HepG2 (cell line): Measurements from ENCODE around the gene GJC1. TPM values are rescaled to one million over a fixed set of nuclear protein-coding genes. Genes with fewer than 3 reads are reported as not detected.

Source experiments
- ATAC-seq: fragments of 200-7000 bp; cut with Tn5 transposase; 3 replicates; pipeline ENCODE4 v1.9.1; 2020; ENCODE audit warnings: mild to moderate bottlenecking, moderate library complexity
- BruUV-seq: library from RNA; stranded (reverse); fragments of 400-500 nt; replicated peaks from 2 replicates; lab custom pipeline; 2021; lab: Mats Ljungman, UMichigan
- CTCF ChIA-PET: fragments of 300-600 bp; formaldehyde crosslinking; extraction: SDS; loops from one replicate; lab custom pipeline; 2021; ENCODE audit warnings: low total read pairs, inconsistent platforms, low intra/inter-chr PET ratio; lab: Yijun Ruan, JAX
- POLR2A ChIA-PET: fragments of 350-600 bp; sonication (Branson Sonifier 250); formaldehyde crosslinking; loops from one replicate; lab custom pipeline; 2020; ENCODE audit warnings: antibody characterized with exemption, inconsistent platforms; lab: Yijun Ruan, JAX
- DNase-seq: peaks from one replicate; pipeline ENCODE4 v3.0.0-alpha.2; 2015; ENCODE audit warnings: low spot score
- FAIRE-seq: peaks from 3 replicates; lab custom pipeline; 2011; peaks lifted over from hg19 to GRCh38; lab: Jason Lieb, UNC
- H2AFZ ChIP-seq: one replicate; pipeline ENCODE4 v1.6.1; 2011; ENCODE audit warnings: low read length, inconsistent platforms
- H3K27ac ChIP-seq: fragments of 300-600 bp; 3 replicates; pipeline ENCODE4 v1.8.0; 2011; ENCODE audit warnings: mixed run types, mild to moderate bottlenecking, mixed read lengths, low read length, inconsistent platforms; ENCODE audit not compliant: insufficient read depth; ENCODE audit errors: extremely low read length
- H3K27me3 ChIP-seq, 2 experiments: fragments of 200-600 bp in 1 of 2; 2 replicates in 1 of 2; 3 replicates in 1 of 2; pipeline versions ENCODE4 v1.6.0 to v1.8.0; 2011; ENCODE audit warnings: low read length in 2 of 2, mild to moderate bottlenecking in 2 of 2, moderate library complexity in 2 of 2, inconsistent platforms in 1 of 2; ENCODE audit not compliant: insufficient read depth in 2 of 2, control insufficient read depth in 1 of 2
- H3K36me3 ChIP-seq, 2 experiments: fragments of 200-600 bp in 1 of 2; replicated peaks in 1 of 2; 2 replicates in 1 of 2; 3 replicates in 1 of 2; pipeline versions ENCODE4 v1.5.1 to v1.8.0; 2011; ENCODE audit warnings: low read length in 2 of 2, inconsistent platforms in 1 of 2; ENCODE audit not compliant: insufficient read depth in 2 of 2, control insufficient read depth in 1 of 2
- H3K4me1 ChIP-seq: 2 replicates; pipeline ENCODE4 v1.5.1; 2012; ENCODE audit warnings: low read length, inconsistent platforms; ENCODE audit not compliant: insufficient read depth
- H3K4me2 ChIP-seq: 2 replicates; pipeline ENCODE4 v1.6.0; 2011; ENCODE audit warnings: low read depth, low read length, inconsistent platforms
- H3K4me3 ChIP-seq, 3 experiments: fragments of 200-600 bp in 1 of 3; sonication (generic), shearing (Covaris generic) in 1 of 3; replicated peaks in 1 of 3; 2 replicates each; pipeline ENCODE4 v1.5.1; 2011 to 2016; ENCODE audit warnings: low read length in 3 of 3, inconsistent platforms in 2 of 3, low read depth in 2 of 3, mild to moderate bottlenecking in 2 of 3, control low read depth in 1 of 3, mixed read lengths in 1 of 3; ENCODE audit not compliant: insufficient read depth in 1 of 3
- H3K79me2 ChIP-seq: one replicate; pipeline ENCODE4 v1.6.1; 2011; ENCODE audit warnings: low read length, inconsistent platforms; ENCODE audit not compliant: insufficient read depth
- H3K9ac ChIP-seq: 2 replicates; pipeline ENCODE4 v1.6.0; 2011; ENCODE audit warnings: mild to moderate bottlenecking, low read depth, low read length, inconsistent platforms; ENCODE audit not compliant: insufficient read depth
- H3K9me3 ChIP-seq: 2 replicates; pipeline ENCODE4 v1.5.1; 2012; ENCODE audit warnings: mild to moderate bottlenecking, low read length
- H4K20me1 ChIP-seq: 2 replicates; pipeline ENCODE4 v1.6.0; 2011; ENCODE audit warnings: inconsistent platforms, mild to moderate bottlenecking, low read length, moderate library complexity; ENCODE audit not compliant: insufficient read depth
- ADNP ChIP-seq: sonication (generic); formaldehyde crosslinking; IDR thresholded peaks from 2 replicates; pipeline ENCODE4 v1.4.0; 2020; ENCODE audit warnings: missing genetic modification reagents
- ARNT2 ChIP-seq: sonication (generic); formaldehyde crosslinking; IDR thresholded peaks from 2 replicates; pipeline ENCODE4 v1.8.0; 2022; ENCODE audit warnings: mild to moderate bottlenecking, low read depth, missing genetic modification reagents, moderate library complexity
- CBX5 ChIP-seq: sonication (generic); formaldehyde crosslinking; IDR thresholded peaks from 2 replicates; pipeline ENCODE4 v1.4.0; 2020; ENCODE audit warnings: missing genetic modification reagents, borderline replicate concordance
- EZH2 ChIP-seq: conservative IDR thresholded peaks from 2 replicates; pipeline ENCODE4 v1.6.1; 2012; ENCODE audit warnings: mild to moderate bottlenecking, low read depth, low read length, moderate library complexity
- HMGA1 ChIP-seq: sonication (generic); formaldehyde crosslinking; conservative IDR thresholded peaks from 2 replicates; pipeline ENCODE4 v1.4.0; 2020; ENCODE audit warnings: missing genetic modification reagents
- RARA ChIP-seq: IDR thresholded peaks from 2 replicates; pipeline ENCODE4 v1.6.1; 2016; ENCODE audit warnings: missing genetic modification reagents, missing compliant biosample characterization
- TCF7L2 ChIP-seq: IDR thresholded peaks from 2 replicates; pipeline ENCODE4 v1.6.1; 2011; ENCODE audit warnings: mild to moderate bottlenecking, low read depth, low read length, moderate library complexity
- YEATS4 ChIP-seq: sonication (generic); formaldehyde crosslinking; IDR thresholded peaks from 2 replicates; pipeline ENCODE4 v1.4.0; 2020; ENCODE audit warnings: missing genetic modification reagents, borderline replicate concordance
- ZBTB26 ChIP-seq: IDR thresholded peaks from 2 replicates; pipeline ENCODE4 v1.6.1; 2016; ENCODE audit warnings: missing compliant biosample characterization, missing genetic modification reagents, borderline replicate concordance
- ZBTB38 ChIP-seq: sonication (generic); formaldehyde crosslinking; IDR thresholded peaks from 2 replicates; pipeline ENCODE4 v1.5.1; 2020; ENCODE audit warnings: mild to moderate bottlenecking, missing genetic modification reagents
- ZFX ChIP-seq: sonication (generic); formaldehyde crosslinking; IDR thresholded peaks from 2 replicates; pipeline ENCODE4 v1.4.0; 2020; ENCODE audit warnings: mild to moderate bottlenecking, low read depth, missing genetic modification reagents, moderate library complexity
- ZNF280B ChIP-seq: sonication (generic); formaldehyde crosslinking; IDR thresholded peaks from 2 replicates; pipeline ENCODE4 v1.5.0; 2020; ENCODE audit warnings: missing genetic modification reagents, mild to moderate bottlenecking, borderline replicate concordance
- ZNF431 ChIP-seq: sonication (generic); formaldehyde crosslinking; IDR thresholded peaks from 2 replicates; pipeline ENCODE4 v1.9.0; 2022; ENCODE audit warnings: missing genetic modification reagents, low read depth, mild to moderate bottlenecking, borderline replicate concordance
- WGBS: methylation state at CpG from one replicate; pipeline ENCODE4 v1.1.6; 2017; ENCODE audit warnings: low lambda C conversion rate; 5-methylcytosine and 5-hydroxymethylcytosine counted together
- in situ Hi-C: cut with HindIII; loops from 2 replicates; pipeline ENCODE4 v1.10.0; 2017; ENCODE audit warnings: low pct_unique_long_range_greater_than_20kb; ENCODE audit not compliant: extremely low pct_ligation_motif_present
- intact Hi-C: fragments of 100-400 bp; cut with micrococcal nuclease; formaldehyde crosslinking; loops from one replicate; pipeline ENCODE4 v1.10.0; 2022; ENCODE audit not compliant: unreplicated experiment
- polyA plus RNA-seq, 8 experiments: library from polyadenylated mRNA; depleted of rRNA in 3 of 8; stranded (reverse) in 7 of 8; unstranded in 1 of 8; fragments of >200 nt; fragmentation: Illumina TruSeq in 4 of 8; extraction: Trizol in 4 of 8; gene quantifications; 2 replicates each; pipeline versions ENCODE4 v1.2.1 to v1.2.3, GENCODE V29; 2011 to 2016; ENCODE audit warnings: low read depth in 4 of 8, missing spikeins in 1 of 8, mixed read lengths in 1 of 8; ENCODE audit not compliant: insufficient read depth in 1 of 8
- total RNA-seq, 5 experiments: library from RNA; depleted of rRNA; stranded (reverse); fragments of >200 nt; fragmentation: Illumina TruSeq; extraction: Trizol; gene quantifications; 2 replicates each; pipeline ENCODE4 v1.2.3, GENCODE V29; 2016; ENCODE audit warnings: low read depth in 1 of 5
- TF ChIP-seq, protein P1 (sequence below), 2 experiments: sonication (generic) in 1 of 2; formaldehyde crosslinking in 1 of 2; IDR thresholded peaks; 2 replicates each; pipeline versions ENCODE4 v1.6.1 to v1.9.0; 2014 to 2022; ENCODE audit warnings: antibody characterized with exemption in 1 of 2, borderline replicate concordance in 1 of 2, inconsistent platforms in 1 of 2, low read depth in 1 of 2, missing genetic modification reagents in 1 of 2

Gene GJC1
- total and polyA plus RNA-seq, 2 of the 13 experiments (the other 11 are each of a cell fraction or from before 2014, with no cell fraction given) = 1.7 TPM

- intact Hi-C loops (no loop called here), in situ Hi-C loops (no loop called here)
- H3K9me3 ChIP-seq = no peaks in the 10 kb centered on the region
- DNase-seq = peak; percentile 15
- H3K4me1 ChIP-seq = peaks cover 32% of the 10 kb centered on the region
- no peak overlapping the region for H2AFZ ChIP-seq
- FAIRE-seq = no peak
- no peaks in the 10 kb centered on the region for H3K79me2 ChIP-seq
- peaks cover 51 to 80% of the 10 kb centered on the region in 2 experiments for H3K36me3 ChIP-seq
- TSS peak; percentile 28 for BruUV-seq
- ATAC-seq = peak; percentile 35
- WGBS = 82% methylated on average over 12 of the region's 12 CpGs
- H4K20me1 ChIP-seq = 0 out of 2 replicates have a peak, but pooled peaks cover 4% of the 10 kb centered on the region
- peak overlapping the region; percentile 22 for H3K27ac ChIP-seq
- no peaks in the 10 kb centered on the region for H3K27me3 ChIP-seq
- no peak overlapping the region for H3K9ac ChIP-seq
- H3K4me2 ChIP-seq = no peak overlapping the region
- CTCF ChIA-PET = interaction anchor here (3.4 to 3.8 kb wide), 2 partner anchors 84 to 88 kb away, joined by 45 to 66 read pairs; no protein-coding TSS in a partner anchor
- POLR2A ChIA-PET = interaction anchor here (1.5 kb wide), 1 partner anchor 88 kb away, joined by 3 read pairs; no protein-coding TSS in a partner anchor
- no peak overlapping the region for H3K4me3 ChIP-seq
- TF ChIP-seq ZFX (peak; percentile 44; the same call in 1 of the 2 replicates), CBX5 (CRISPR knock-in tag) (no peak), ADNP (no peak), EZH2 (no peak), TCF7L2 (no peak), YEATS4 (CRISPR knock-in tag) (no peak), HMGA1 (CRISPR knock-in tag) (no peak), RARA (no peak), ZBTB26 (CRISPR knock-in tag) (no peak), ZNF280B (CRISPR knock-in tag) (no peak), ZNF431 (no peak), ARNT2 (CRISPR knock-in tag) (no peak), ZBTB38 (CRISPR knock-in tag) (0 out of 2 replicates have a peak, but pooled peaks have one; percentile 48)
- TF ChIP-seq, protein P1, sequence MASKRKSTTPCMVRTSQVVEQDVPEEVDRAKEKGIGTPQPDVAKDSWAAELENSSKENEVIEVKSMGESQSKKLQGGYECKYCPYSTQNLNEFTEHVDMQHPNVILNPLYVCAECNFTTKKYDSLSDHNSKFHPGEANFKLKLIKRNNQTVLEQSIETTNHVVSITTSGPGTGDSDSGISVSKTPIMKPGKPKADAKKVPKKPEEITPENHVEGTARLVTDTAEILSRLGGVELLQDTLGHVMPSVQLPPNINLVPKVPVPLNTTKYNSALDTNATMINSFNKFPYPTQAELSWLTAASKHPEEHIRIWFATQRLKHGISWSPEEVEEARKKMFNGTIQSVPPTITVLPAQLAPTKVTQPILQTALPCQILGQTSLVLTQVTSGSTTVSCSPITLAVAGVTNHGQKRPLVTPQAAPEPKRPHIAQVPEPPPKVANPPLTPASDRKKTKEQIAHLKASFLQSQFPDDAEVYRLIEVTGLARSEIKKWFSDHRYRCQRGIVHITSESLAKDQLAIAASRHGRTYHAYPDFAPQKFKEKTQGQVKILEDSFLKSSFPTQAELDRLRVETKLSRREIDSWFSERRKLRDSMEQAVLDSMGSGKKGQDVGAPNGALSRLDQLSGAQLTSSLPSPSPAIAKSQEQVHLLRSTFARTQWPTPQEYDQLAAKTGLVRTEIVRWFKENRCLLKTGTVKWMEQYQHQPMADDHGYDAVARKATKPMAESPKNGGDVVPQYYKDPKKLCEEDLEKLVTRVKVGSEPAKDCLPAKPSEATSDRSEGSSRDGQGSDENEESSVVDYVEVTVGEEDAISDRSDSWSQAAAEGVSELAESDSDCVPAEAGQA (IDR thresholded peaks at IDR 0.05; ENCODE audit: low read depth) = no peak
- TF ChIP-seq, protein P1 (CRISPR knock-in tag; IDR thresholded peaks at IDR 0.05; ENCODE audit: borderline replicate concordance) = no peak
Observed at GRCh38 chr17:44863061-44863918, 33.2 kb upstream of the GJC1 start.
